Muscle layer of colon (tissue), 2 donors: ENCODE measurements around the gene RPL22.
"Not testable (repeated sequence)": the region's sequence is repeated elsewhere in the genome, so short reads cannot be mapped to it uniquely, and the experiment has no call there.

ENCODE experiments used
- H3K27ac ChIP-seq: one replicate; pipeline ENCODE4 v1.7.0; 2013; ENCODE audit warnings: low read depth, mild to moderate bottlenecking, low read length, moderate library complexity
- H3K27me3 ChIP-seq, 2 donors: one replicate each; pipeline ENCODE4 v1.7.0; 2013; ENCODE audit warnings: low read length in 2 of 2, mild to moderate bottlenecking in 2 of 2; ENCODE audit not compliant: insufficient read depth in 2 of 2, control insufficient read depth in 1 of 2
- H3K36me3 ChIP-seq: one replicate; pipeline ENCODE4 v1.7.0; 2013; ENCODE audit warnings: mild to moderate bottlenecking, low read length; ENCODE audit not compliant: insufficient read depth
- H3K4me1 ChIP-seq: one replicate; pipeline ENCODE4 v1.7.0; 2013; ENCODE audit warnings: mild to moderate bottlenecking, low read length; ENCODE audit not compliant: insufficient read depth
- H3K4me3 ChIP-seq, 2 donors: one replicate each; pipeline ENCODE4 v1.7.0; 2013; ENCODE audit warnings: low read length in 2 of 2, low read depth in 1 of 2, mild to moderate bottlenecking in 1 of 2, moderate library complexity in 1 of 2
- H3K9ac ChIP-seq: one replicate; pipeline ENCODE4 v1.7.0; 2013; ENCODE audit warnings: low read length
- H3K9me3 ChIP-seq: one replicate; pipeline ENCODE4 v1.7.0; 2013; ENCODE audit warnings: mild to moderate bottlenecking, low read length
- donor health status: abdominal sarcoma.
- donor health status: Adenocarcinoma of cecum.

The RPL22 gene

DNA sequence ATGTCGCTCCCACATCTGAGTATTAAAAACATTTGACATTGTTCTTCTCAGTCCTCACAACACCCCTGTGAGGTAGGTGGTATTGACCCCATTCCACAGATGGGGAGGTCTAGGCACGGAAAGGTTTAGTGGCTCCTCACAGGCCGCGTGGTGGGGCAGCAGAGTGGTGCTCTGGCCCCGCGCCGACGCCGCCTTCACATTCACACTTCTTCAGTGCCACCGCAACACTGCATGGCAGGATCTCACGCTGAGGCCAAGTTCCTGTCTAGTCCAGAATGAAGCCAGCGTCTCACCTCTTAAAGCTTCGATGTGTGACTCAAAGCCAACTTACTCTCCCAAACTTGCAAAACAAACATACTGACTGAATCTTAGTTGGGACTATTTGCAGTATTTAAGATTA is 24.2 kb upstream of the RPL22 start:
- Histone ChIP-seq H3K27ac (no peak overlapping the region), H3K4me1 (no peaks in the 10 kb centered on the region), H3K27me3 (no peaks in the 10 kb centered on the region), H3K4me3 (no peak overlapping the region), H3K9ac (no peak overlapping the region), H3K36me3 (peaks cover 31% of the 10 kb centered on the region), H3K9me3 (no peaks in the 10 kb centered on the region)

GRCh38 chr1:6222636-6223035 is 23.2 kb upstream of the RPL22 start:
- Histone ChIP-seq H3K27me3 (no peaks in the 10 kb centered on the region), H3K4me3 (no peak overlapping the region), H3K4me1 (no peaks in the 10 kb centered on the region), H3K9ac (no peak overlapping the region), H3K36me3 (peaks cover 31% of the 10 kb centered on the region), H3K27ac (no peak overlapping the region), H3K9me3 (no peaks in the 10 kb centered on the region)

- H3K36me3 ChIP-seq = peaks cover 23% of the 10 kb centered on the region
- H3K27ac ChIP-seq = no peak overlapping the region
These were observed 21.9 kb upstream of the RPL22 start for GRCh38 chr1:6221210-6221784.

GRCh38 chr1:6220236-6220635 is 20.8 kb upstream of the RPL22 start:
- Histone ChIP-seq H3K9ac (no peak overlapping the region), H3K36me3 (peaks cover 20% of the 10 kb centered on the region), H3K27ac (no peak overlapping the region), H3K27me3 (no peaks in the 10 kb centered on the region), H3K4me3 (no peak overlapping the region), H3K4me1 (no peaks in the 10 kb centered on the region), H3K9me3 (no peaks in the 10 kb centered on the region)

More at GRCh38 chr1:6221210-6221784, 21.9 kb upstream of the RPL22 start:
- H3K27me3 ChIP-seq = no peaks in the 10 kb centered on the region
- H3K9ac ChIP-seq = no peak overlapping the region
- H3K4me1 ChIP-seq = no peaks in the 10 kb centered on the region
- no peak overlapping the region for H3K4me3 ChIP-seq
- no peaks in the 10 kb centered on the region for H3K9me3 ChIP-seq

GRCh38 chr1:6219641-6220040 is 20.2 kb upstream of the RPL22 start:
- H3K27ac ChIP-seq, H3K9ac ChIP-seq, H3K9me3 ChIP-seq, H3K4me1 ChIP-seq, H3K4me3 ChIP-seq, H3K27me3 ChIP-seq: not testable (repeated sequence)
- H3K36me3 ChIP-seq = peaks cover 14% of the 10 kb centered on the region

DNA sequence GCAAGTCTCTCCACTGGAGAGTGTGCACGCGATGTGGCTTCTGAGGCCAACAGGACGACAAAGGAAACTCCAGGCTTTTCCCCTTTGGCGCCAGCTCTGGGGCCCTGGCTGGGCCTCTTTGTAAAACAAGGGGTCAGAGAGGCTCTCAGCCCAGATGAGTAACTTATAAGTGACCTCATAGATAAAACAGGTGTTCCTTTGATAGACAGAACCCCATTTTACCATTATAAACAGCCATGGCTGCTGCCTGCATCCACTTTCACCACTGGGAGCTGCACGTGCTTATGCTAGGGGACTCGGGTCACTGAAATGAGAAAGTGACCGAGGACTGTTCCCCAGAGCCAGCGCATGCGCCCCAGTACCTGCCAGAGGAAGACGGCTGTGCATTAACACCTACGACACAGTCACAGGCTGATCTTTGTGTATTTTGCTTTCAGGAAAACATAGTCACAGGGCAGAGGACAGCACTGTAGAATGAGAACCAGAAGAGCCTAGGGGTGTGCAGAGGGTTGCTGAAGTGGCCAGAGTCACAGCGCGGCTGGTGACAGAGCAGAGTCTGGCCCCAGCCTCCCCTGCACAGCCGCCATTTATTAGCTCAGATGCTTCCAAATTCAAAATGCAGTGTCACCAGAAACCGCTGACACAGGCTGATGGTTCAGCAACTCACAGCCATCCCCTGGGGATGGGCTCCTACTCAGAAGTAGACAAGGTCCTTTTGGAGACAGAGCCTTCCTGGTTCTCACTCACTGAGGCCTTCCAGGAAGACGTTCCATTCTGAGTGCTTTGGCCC is 19.2 kb upstream of the RPL22 start:
- Histone ChIP-seq H3K36me3 (peaks cover 4% of the 10 kb centered on the region), H3K27ac (no peak overlapping the region), H3K27me3 (no peaks in the 10 kb centered on the region), H3K9me3 (no peaks in the 10 kb centered on the region), H3K4me3 (no peak overlapping the region), H3K9ac (no peak overlapping the region), H3K4me1 (no peaks in the 10 kb centered on the region)

GRCh38 chr1:6212193-6212959 is 13.0 kb upstream of the RPL22 start:
- no peaks in the 10 kb centered on the region for H3K4me1 ChIP-seq
- no peaks in the 10 kb centered on the region for H3K27me3 ChIP-seq
- no peaks in the 10 kb centered on the region for H3K9me3 ChIP-seq
- H3K9ac ChIP-seq = no peak overlapping the region
- no peak overlapping the region for H3K27ac ChIP-seq
- no peak overlapping the region for H3K4me3 ChIP-seq
- no peaks in the 10 kb centered on the region for H3K36me3 ChIP-seq

GRCh38 chr1:6211731-6212130 is 12.3 kb upstream of the RPL22 start:
- Histone ChIP-seq H3K36me3 (no peaks in the 10 kb centered on the region), H3K4me1 (peaks cover 4% of the 10 kb centered on the region), H3K4me3 (no peak overlapping the region), H3K27ac (no peak overlapping the region), H3K9ac (no peak overlapping the region), H3K9me3 (no peaks in the 10 kb centered on the region), H3K27me3 (no peaks in the 10 kb centered on the region)

DNA sequence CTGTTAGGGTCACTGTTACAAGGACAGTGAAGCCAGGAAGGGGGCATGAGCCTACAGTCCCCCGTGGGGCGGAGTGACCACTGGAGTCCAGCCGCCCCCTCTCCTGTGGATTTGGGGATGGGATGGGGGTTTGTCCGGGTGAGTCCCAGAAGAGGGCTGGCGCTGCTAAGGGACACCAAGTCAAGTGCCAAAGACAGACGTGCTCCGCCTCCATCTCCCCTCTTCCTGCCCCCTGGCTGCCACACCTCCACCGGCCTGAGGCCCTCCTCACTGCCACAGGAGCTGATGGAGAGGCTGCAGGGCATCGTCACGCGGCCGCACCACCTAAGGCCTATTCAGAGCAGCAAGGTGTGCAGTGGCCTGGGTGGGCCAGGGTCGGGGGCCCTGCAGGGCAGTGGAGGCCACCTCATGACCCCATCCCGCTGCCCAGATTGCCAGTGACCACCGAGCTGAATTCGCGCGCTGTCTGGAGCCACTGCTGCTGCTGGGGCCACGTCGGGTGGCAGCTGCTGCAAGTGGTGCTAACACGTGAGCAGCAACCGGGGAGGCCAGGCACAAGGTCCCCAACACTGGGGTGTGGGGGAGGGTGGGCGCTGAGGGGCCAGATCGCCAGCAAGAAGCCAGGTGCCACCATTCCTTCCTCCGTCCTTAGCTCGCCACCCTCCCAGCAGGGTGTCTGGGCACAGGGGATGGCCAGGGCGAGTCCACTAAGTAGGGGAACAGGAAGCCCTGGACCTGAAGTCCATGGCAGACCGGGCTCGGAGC is 11.4 kb upstream of the RPL22 start:
- Histone ChIP-seq H3K9ac (no peak overlapping the region), H3K27ac (no peak overlapping the region), H3K4me3 (no peak overlapping the region), H3K9me3 (no peaks in the 10 kb centered on the region), H3K4me1 (peaks cover 5% of the 10 kb centered on the region), H3K27me3 (no peaks in the 10 kb centered on the region), H3K36me3 (no peaks in the 10 kb centered on the region)

DNA sequence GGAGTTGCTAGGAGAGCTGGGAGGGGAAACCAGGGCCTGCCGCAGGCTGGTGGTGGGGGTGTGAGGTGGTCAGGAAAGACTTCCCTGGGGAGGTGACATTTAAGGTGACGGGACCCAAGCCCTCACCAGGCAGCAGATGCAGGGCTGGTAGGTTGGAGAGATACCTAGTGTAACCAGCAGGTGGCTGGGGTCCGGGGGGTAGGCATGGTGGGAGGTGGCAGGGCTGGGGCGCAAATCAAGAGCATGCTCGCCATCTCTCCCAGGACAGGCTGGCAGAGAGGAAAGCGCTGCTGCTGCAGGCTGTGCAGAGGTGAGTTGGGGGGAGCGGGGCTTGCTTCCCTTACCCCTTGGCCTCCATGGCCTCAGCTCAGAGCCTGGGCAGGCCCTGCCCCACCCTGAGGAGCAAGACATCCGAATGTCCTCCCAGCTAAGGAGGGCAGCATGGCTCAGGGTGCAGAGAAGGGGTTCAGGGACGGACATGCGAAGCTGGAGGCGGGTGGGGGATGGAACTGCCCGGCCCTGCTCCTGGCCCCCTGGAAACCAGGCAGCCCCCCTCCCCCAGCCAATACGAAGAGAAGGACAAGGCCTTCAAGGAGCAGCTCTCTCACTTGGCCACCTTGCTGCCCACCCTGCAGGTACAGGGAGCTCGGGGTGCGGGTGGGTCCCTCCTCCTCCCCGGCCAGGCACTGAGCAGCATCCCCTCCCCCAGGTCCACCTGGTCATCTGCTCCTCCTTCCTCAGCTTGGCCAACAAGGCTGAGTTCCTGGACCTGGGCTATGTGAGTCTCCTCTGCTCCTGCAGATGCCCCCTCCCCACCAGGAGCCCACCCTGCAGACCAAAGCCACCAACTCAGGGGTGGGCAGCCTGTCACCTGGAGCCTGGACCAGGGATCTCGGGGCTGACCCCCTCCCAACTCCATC is 10.5 kb upstream of the RPL22 start:
- Histone ChIP-seq H3K9me3 (no peaks in the 10 kb centered on the region), H3K36me3 (no peaks in the 10 kb centered on the region), H3K27ac (no peak overlapping the region), H3K4me1 (peaks cover 8% of the 10 kb centered on the region), H3K4me3 (no peak overlapping the region), H3K27me3 (no peaks in the 10 kb centered on the region), H3K9ac (no peak overlapping the region)
